ENCODE data around the gene PCDHA1.

Gene PCDHA1

GRCh38 chr5:140923601-140924000 is 137.7 kb downstream of the PCDHA1 start:
- no peak for DNase-seq (ENCODE audit: low read depth)

GRCh38 chr5:140925806-140926442 is 140.0 kb downstream of the PCDHA1 start, which contains the start of gene PCDHAC1:
PCDHAC1 (plus strand) TSS chr5:140926299; CDS start chr5:140926893, 594 bp downstream.
- DNase-seq (ENCODE audit: low read depth) = no peak

- no peak for DNase-seq (ENCODE audit: low read depth)
These were observed 140.7 kb downstream of the PCDHA1 start for GRCh38 chr5:140926443-140927227.

GRCh38 chr5:140927228-140927573 is 141.3 kb downstream of the PCDHA1 start:
- no peak for DNase-seq (ENCODE audit: low read depth)

GRCh38 chr5:140934964-140935606 is 149.1 kb downstream of the PCDHA1 start:
- no peak for DNase-seq (ENCODE audit: low read depth)

- DNase-seq (ENCODE audit: low read depth) = no peak
These were observed 160.6 kb downstream of the PCDHA1 start for GRCh38 chr5:140946578-140946977.

GRCh38 chr5:140951636-140952035 is 165.7 kb downstream of the PCDHA1 start:
- no peak for DNase-seq (ENCODE audit: low read depth)

- DNase-seq (ENCODE audit: low read depth) = no peak
These were observed 167.3 kb downstream of the PCDHA1 start for GRCh38 chr5:140953234-140953633.

GRCh38 chr5:140962190-140962589 is 176.2 kb downstream of the PCDHA1 start:
- no peak for DNase-seq (ENCODE audit: low read depth)

- no peak for DNase-seq (ENCODE audit: low read depth)
These were observed 178.4 kb downstream of the PCDHA1 start for GRCh38 chr5:140964356-140964755.

GRCh38 chr5:140965905-140966292 is 180.0 kb downstream of the PCDHA1 start:
- DNase-seq (ENCODE audit: low read depth) = no peak

- no peak for DNase-seq (ENCODE audit: low read depth)
These were observed 180.6 kb downstream of the PCDHA1 start, which contains the start of gene PCDHAC2 for GRCh38 chr5:140966293-140967225. PCDHAC2 (plus strand) TSS chr5:140966476; CDS start chr5:140966767, 291 bp downstream.

- no peak for DNase-seq (ENCODE audit: low read depth)
These were observed 181.4 kb downstream of the PCDHA1 start for GRCh38 chr5:140967226-140967893.

GRCh38 chr5:140969880-140970279 is 183.9 kb downstream of the PCDHA1 start:
- DNase-seq (ENCODE audit: low read depth) = no peak

- DNase-seq (ENCODE audit: low read depth) = no peak
These were observed 187.6 kb downstream of the PCDHA1 start for GRCh38 chr5:140973550-140973949.

- DNase-seq (ENCODE audit: low read depth) = no peak
These were observed 191.1 kb downstream of the PCDHA1 start for GRCh38 chr5:140977003-140977402.

GRCh38 chr5:140978260-140978659 is 192.3 kb downstream of the PCDHA1 start:
- no peak for DNase-seq (ENCODE audit: low read depth)

GRCh38 chr5:140978983-140979382 is 193.0 kb downstream of the PCDHA1 start:
- no peak for DNase-seq (ENCODE audit: low read depth)

- no peak for DNase-seq (ENCODE audit: low read depth)
These were observed 196.3 kb downstream of the PCDHA1 start for GRCh38 chr5:140982083-140982716.

GRCh38 chr5:140986117-140986521 is 200.2 kb downstream of the PCDHA1 start:
- no peak for DNase-seq (ENCODE audit: low read depth)

- no peak for DNase-seq (ENCODE audit: low read depth)
These were observed 202.2 kb downstream of the PCDHA1 start for GRCh38 chr5:140988100-140988499.

All from CMK (cell line).